B cell (primary cell): ENCODE results near the gene DOCK3. TPM values are rescaled to one million over a fixed set of nuclear protein-coding genes. Genes with fewer than 3 reads are reported as not detected.

ENCODE experiments used
- ATAC-seq: fragments of 200-7000 bp; cut with Tn5 transposase; one replicate; pipeline ENCODE4 v1.10.0; 2021; ENCODE audit warnings: low read depth, mild to moderate bottlenecking, moderate number of reproducible peaks, moderate library complexity
- CTCF ChIA-PET: fragments of 350-600 bp; sonication (Branson Sonifier 250); formaldehyde crosslinking; loops from one replicate; lab custom pipeline; 2021; ENCODE audit warnings: antibody characterized with exemption, inconsistent platforms; lab: Charles Lee
- POLR2A ChIA-PET: fragments of 350-600 bp; sonication (Branson Sonifier 250); formaldehyde crosslinking; loops from one replicate; lab custom pipeline; 2021; ENCODE audit warnings: antibody characterized with exemption; lab: Charles Lee
- DNase-seq: peaks from one replicate; pipeline ENCODE4 v3.0.0; 2013
- H2AFZ ChIP-seq: 2 replicates; pipeline ENCODE4 v1.6.1; 2012; ENCODE audit warnings: mild to moderate bottlenecking, low read depth, low read length; ENCODE audit not compliant: insufficient read depth, poor library complexity, severe bottlenecking
- H3K27ac ChIP-seq, 2 donors: 1 replicate in 1 of 2; 2 replicates in 1 of 2; pipeline ENCODE4 v1.5.1; 2012 to 2013; ENCODE audit warnings: low read length in 2 of 2, mild to moderate bottlenecking in 2 of 2, moderate library complexity in 1 of 2
- H3K27me3 ChIP-seq, 4 experiments: fragments of 200-600 bp in 1 of 4; sonication (generic) in 1 of 4; replicated peaks in 1 of 4; 1 replicate in 2 of 4; 2 replicates in 2 of 4; pipeline versions ENCODE4 v1.6.1 to v1.7.0; 2013 to 2016; ENCODE audit warnings: low read length in 3 of 4, mild to moderate bottlenecking in 2 of 4, mixed read lengths in 1 of 4, moderate library complexity in 1 of 4; ENCODE audit not compliant: insufficient read depth in 4 of 4, control insufficient read depth in 3 of 4; ENCODE audit errors: control extremely low read depth in 1 of 4
- H3K36me3 ChIP-seq, 2 experiments: replicated peaks in 1 of 2; 1 replicate in 1 of 2; 2 replicates in 1 of 2; pipeline versions ENCODE4 v1.6.1 to v1.7.1; 2013; ENCODE audit warnings: low read length in 1 of 2; ENCODE audit not compliant: insufficient read depth in 2 of 2, control insufficient read depth in 1 of 2; ENCODE audit errors: control extremely low read depth in 1 of 2, extremely low read depth in 1 of 2
- H3K4me1 ChIP-seq, 2 donors: fragments of 200-600 bp in 1 of 2; sonication (generic) in 1 of 2; 1 replicate in 1 of 2; 2 replicates in 1 of 2; pipeline versions ENCODE4 v1.5.1 to v1.6.1; 2013 to 2017; ENCODE audit warnings: low read length in 2 of 2; ENCODE audit not compliant: control insufficient read depth in 2 of 2, insufficient read depth in 2 of 2
- H3K4me2 ChIP-seq: replicated peaks from 2 replicates; pipeline ENCODE3; 2012; ENCODE audit warnings: mild to moderate bottlenecking, low read depth, low read length; ENCODE audit not compliant: poor library complexity, severe bottlenecking
- H3K4me3 ChIP-seq, 5 experiments: fragments of 200-600 bp in 1 of 5; sonication (generic) in 1 of 5; 1 replicate in 3 of 5; 2 replicates in 2 of 5; pipeline versions ENCODE4 v1.5.1 to v1.7.0; 2011 to 2016; ENCODE audit warnings: low read length in 4 of 5, mild to moderate bottlenecking in 4 of 5, low read depth in 2 of 5, control low read depth in 1 of 5, moderate library complexity in 1 of 5; ENCODE audit not compliant: insufficient read depth in 1 of 5; ENCODE audit errors: control extremely low read depth in 1 of 5, extremely low read depth in 1 of 5
- H3K79me2 ChIP-seq: fragments of 200-600 bp; sonication (generic); one replicate; pipeline ENCODE4 v1.6.0; 2016; ENCODE audit warnings: low read length; ENCODE audit not compliant: control insufficient read depth, insufficient read depth
- H3K9ac ChIP-seq: fragments of 200-600 bp; sonication (generic); 2 replicates; pipeline ENCODE4 v1.6.1; 2017; ENCODE audit warnings: mild to moderate bottlenecking, low read length, moderate library complexity
- H3K9me3 ChIP-seq, 3 donors: one replicate each; pipeline versions ENCODE4 v1.6.1 to v1.7.1; 2013; ENCODE audit warnings: low read length in 2 of 3; ENCODE audit not compliant: control insufficient read depth in 2 of 3, insufficient read depth in 1 of 3; ENCODE audit errors: control extremely low read depth in 1 of 3
- H4K20me1 ChIP-seq: 2 replicates; pipeline ENCODE4 v1.6.0; 2012; ENCODE audit warnings: mild to moderate bottlenecking, low read length; ENCODE audit not compliant: insufficient read depth, control insufficient read depth, poor library complexity, severe bottlenecking
- H3K27ac Mint-ChIP-seq: one replicate; pipeline ENCODE4 v1.8.0; 2021; ENCODE audit warnings: mixed read lengths
- H3K27me3 Mint-ChIP-seq: one replicate; pipeline ENCODE4 v1.8.0; 2021; ENCODE audit warnings: mixed read lengths
- H3K4me1 Mint-ChIP-seq: one replicate; pipeline ENCODE4 v1.8.0; 2021; ENCODE audit warnings: mixed read lengths
- H3K4me3 Mint-ChIP-seq: one replicate; pipeline ENCODE4 v1.8.0; 2021; ENCODE audit warnings: mixed read lengths
- H3K9me3 Mint-ChIP-seq: one replicate; pipeline ENCODE4 v1.8.0; 2022; ENCODE audit warnings: mixed read lengths; ENCODE audit not compliant: insufficient read depth
- CTCF ChIP-seq: fragments of 200-600 bp; IDR thresholded peaks from one replicate; pipeline ENCODE4 v1.8.0; 2022; ENCODE audit warnings: antibody characterized with exemption, mild to moderate bottlenecking
- EZH2 ChIP-seq: IDR thresholded peaks from 2 replicates; pipeline ENCODE4 v1.6.1; 2012; ENCODE audit warnings: borderline replicate concordance, low read depth, mild to moderate bottlenecking, moderate library complexity, low read length; ENCODE audit not compliant: insufficient read depth, poor library complexity, severe bottlenecking
- WGBS: methylation state at CpG from one replicate; pipeline ENCODE4 v1.1.5; 2013; ENCODE audit warnings: missing lambda C conversion rate; ENCODE audit not compliant: insufficient coverage; 5-methylcytosine and 5-hydroxymethylcytosine counted together
- intact Hi-C: fragments of 100-400 bp; cut with micrococcal nuclease; formaldehyde crosslinking; loops from one replicate; pipeline ENCODE4 v1.10.0; 2022
- polyA plus RNA-seq: library from polyadenylated mRNA; depleted of rRNA; stranded (reverse); fragments of >200 nt; gene quantifications from 2 replicates; pipeline ENCODE4 v1.2.3, GENCODE V29; 2012
- total RNA-seq, 2 donors: library from RNA; stranded (reverse); fragments of 120-200 nt in 1 of 2; gene quantifications; 1 replicate in 1 of 2; 2 replicates in 1 of 2; pipeline versions ENCODE4 v1.2.3 to v1.2.4, GENCODE V29; 2013 to 2022

The DOCK3 gene
- total and polyA plus RNA-seq, 2 donors (not counting 1 experiment from before 2014, with no cell fraction given): 0.06 to 0.30 TPM

- no peak overlapping the region for H3K4me3 ChIP-seq
Observed at GRCh38 chr3:50632450-50632849, 42.3 kb upstream of the DOCK3 start.

More at GRCh38 chr3:50632450-50632849, 42.3 kb upstream of the DOCK3 start:
- Mint-ChIP-seq H3K4me3 (no peak overlapping the region), H3K27ac (peak overlapping the region; percentile 47), H3K9me3 (no peaks in the 10 kb centered on the region), H3K27me3 (no peaks in the 10 kb centered on the region), H3K4me1 (peaks cover 40% of the 10 kb centered on the region)
- H3K4me2 ChIP-seq: no peak overlapping the region
- H4K20me1 ChIP-seq: peaks cover 32% of the 10 kb centered on the region
- H2AFZ ChIP-seq: no peak overlapping the region
- peaks cover 0 to 20% of the 10 kb centered on the region in 2 donors for H3K4me1 ChIP-seq
- no peaks in the 10 kb centered on the region for H3K9me3 ChIP-seq
- no peak overlapping the region for H3K27ac ChIP-seq
- H3K27me3 ChIP-seq: no peaks in the 10 kb centered on the region
- DNase-seq (no peak), ATAC-seq (no peak)
- TF ChIP-seq CTCF (no peak), EZH2 (no peak)
- 13% methylated on average over 5 of the region's 5 CpGs for WGBS
- intact Hi-C loops: no loop called here
- no peaks in the 10 kb centered on the region for H3K36me3 ChIP-seq
- CTCF ChIA-PET: interaction anchor here (0.7 to 1.5 kb wide), 5 partner anchors 13 to 90 kb away, joined by 3 to 5 read pairs (median 3); no protein-coding TSS in a partner anchor
- H3K9ac ChIP-seq: no peak overlapping the region
- POLR2A ChIA-PET: interaction anchor here (1.0 kb wide), 1 partner anchor 15 kb away, joined by 3 read pairs; no protein-coding TSS in a partner anchor
- H3K79me2 ChIP-seq: peaks cover 48% of the 10 kb centered on the region
